Activated CD4-positive, alpha-beta T cell treated with anti-CD3 and anti-CD28 coated beads, Interleukin-2, Interleukin-6, amounts not matched to agents 100 ng/mL and 50 ng/mL, durations not matched to agents 16 hours and 8 hours (primary cell): Measurements from ENCODE around the gene GCC2.
"Not testable (repeated sequence)": the region's sequence is repeated elsewhere in the genome, so short reads cannot be mapped to it uniquely, and the experiment has no call there.

Source experiments
- DNase-seq: peaks from one replicate; pipeline ENCODE4 v3.0.0-alpha.2; 2020

GCC2 gene

DNA sequence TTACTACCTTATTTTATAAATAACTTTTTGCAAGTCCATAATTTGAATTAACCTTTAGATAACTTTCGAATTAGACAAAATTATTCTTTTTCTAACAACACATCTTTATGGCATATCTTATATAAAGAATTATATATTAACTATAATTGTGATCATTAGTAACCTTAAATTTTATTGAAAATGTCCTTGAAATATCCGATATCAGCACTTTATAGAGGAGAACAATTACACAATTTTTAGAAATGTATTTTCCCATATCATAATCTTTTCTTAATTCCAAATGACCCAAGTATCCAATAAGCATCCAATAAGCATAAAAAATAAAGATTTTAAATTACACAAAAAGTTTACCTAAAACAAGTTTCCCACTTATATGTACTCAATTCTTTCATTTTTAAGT lies 7.3 kb upstream of the GCC2 start:
- no peak for DNase-seq

DNA sequence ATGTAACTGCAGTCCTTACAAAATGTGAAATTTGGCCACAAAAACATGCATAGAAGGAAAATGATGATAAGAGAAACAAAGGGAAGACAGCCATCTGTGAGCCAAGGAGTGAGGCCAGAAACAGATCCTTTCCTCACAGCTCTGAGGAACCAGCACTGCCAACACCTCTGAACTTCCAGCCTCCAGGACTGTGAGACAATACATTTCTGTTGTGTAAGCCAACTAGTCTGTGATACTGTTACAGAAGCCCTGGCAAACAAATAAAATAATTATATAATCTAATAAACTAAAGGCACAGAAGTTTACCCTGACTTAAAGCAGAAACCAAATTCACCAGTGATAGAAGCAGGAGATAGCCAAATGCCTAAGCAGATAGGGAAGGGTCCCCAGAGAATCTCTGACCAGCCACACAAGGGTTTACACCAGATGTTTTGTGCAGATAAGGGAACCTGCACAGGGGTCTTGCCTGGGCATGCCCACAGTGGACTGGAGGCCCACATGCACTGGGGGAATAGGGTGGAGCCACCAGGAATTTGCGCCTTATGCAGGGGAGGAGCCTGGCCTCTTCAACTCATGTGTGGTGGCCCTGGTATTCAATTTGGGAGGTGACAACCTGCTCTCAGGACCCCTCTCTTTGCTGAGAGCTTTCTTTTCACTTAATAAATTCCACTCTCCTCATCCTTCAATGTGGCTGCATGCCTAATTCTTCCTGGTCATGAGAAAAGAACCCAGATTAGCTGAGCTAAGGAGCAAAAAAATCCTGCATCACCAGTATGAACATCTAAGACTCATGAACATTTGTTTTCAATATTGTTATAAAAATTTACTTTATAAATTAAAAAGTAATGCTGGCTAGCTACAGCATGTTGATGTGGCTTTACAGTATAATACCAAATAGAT lies 3.8 kb upstream of the GCC2 start:
- DNase-seq: no peak

DNA sequence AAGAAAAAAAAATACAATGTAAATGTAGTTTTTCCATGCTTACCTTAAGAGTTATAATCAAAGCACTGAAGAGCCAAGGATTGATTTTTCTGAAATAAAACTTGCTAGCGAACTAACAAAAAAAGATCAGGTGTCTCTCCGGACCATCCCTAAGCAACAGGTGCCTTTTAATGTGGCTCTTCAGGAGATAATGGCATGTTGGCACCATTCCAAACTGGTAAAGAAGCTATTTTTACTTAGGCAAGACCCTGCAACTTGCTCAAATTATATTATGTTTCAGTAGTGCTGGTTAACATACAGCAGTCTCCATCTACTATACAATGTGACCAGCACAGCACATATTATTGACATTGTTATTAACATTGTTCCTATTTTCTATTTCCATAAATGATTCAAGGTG lies 2.3 kb upstream of the GCC2 start:
- DNase-seq: no peak

DNA sequence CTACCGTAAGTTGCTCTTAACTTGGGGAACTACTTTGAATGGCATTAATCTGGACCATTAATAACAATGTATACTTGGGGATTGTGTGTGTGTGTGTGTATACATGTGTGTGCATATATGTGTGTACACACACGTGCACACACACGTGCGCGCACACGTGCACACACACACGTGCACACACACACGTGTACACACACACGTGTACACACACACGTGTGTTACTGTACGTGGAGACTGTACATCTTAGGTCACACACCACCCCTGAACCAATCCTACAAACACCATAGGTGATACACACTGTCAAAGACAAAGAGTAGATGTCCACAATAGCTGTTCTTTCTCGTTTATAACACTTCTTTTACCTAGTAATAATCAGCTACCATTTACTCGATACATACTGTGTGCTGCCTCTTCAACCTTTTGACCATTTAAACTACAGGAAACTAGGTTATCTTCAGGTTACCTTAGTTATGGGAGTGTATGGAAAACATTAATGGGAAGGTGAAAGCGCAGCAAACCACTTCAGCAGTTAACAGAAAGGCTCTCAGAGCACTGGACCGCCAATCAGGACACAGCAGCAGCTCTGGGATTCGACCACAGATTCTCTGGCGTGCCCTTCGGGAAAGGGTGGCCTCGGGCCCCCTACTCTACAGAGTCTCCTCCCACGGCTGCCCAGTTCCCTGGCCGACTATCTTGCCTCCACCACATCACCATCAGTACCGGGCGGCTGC lies 894 bp upstream of the GCC2 start:
- DNase-seq: no peak

DNA sequence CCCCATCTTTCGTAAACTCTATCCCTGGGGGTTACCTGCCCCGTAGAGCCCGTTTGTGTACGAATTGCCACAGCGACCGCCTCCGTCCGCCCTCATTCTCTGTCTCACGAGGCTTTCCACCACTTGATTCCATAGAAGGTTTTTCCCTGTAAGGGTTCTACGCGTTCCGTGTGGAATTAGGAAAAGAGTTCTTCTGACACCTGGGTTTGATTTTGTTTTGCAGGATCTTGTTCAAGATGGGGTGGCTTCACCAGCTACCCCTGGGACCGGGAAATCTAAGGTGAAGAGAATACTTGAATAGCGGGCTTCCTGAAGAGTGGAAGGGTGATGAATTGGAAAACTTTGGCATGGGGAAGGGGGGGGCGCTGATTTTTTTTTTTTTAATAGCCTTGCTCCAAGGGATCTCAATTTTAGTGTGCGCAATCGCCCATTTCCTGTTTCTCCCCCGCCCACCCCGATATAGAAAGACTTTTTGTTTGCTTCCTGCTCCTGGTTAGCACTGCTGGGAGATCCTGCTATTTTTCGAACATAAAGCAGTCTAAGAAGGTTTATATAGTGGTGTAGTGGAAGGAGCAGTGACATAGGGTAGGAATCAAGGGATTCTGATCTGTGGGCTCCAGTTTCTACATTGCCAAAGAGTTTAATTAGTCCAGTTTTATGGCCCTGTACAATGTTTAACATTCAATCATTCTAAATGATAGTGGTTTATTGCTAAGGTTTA lies 564 bp downstream of the GCC2 start:
- peak; percentile 33 for DNase-seq

DNA sequence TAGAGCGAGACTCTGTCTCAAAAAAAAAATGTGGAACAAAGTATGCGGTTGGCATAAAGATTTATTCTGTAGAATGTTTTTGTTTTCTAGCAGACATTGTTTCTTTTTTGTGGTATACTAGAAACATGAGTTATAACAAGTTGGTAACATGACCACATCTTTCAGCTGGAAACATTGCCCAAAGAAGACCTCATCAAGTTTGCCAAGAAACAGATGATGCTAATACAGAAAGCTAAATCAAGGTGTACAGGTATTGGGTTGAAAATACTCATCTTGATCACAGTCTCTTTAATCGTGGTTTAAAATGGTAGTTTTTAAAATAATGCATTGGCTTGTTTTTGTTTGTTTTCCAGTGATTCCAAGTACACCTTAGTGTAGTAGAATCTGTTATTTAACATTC lies 1.9 kb downstream of the GCC2 start:
- no peak for DNase-seq

DNA sequence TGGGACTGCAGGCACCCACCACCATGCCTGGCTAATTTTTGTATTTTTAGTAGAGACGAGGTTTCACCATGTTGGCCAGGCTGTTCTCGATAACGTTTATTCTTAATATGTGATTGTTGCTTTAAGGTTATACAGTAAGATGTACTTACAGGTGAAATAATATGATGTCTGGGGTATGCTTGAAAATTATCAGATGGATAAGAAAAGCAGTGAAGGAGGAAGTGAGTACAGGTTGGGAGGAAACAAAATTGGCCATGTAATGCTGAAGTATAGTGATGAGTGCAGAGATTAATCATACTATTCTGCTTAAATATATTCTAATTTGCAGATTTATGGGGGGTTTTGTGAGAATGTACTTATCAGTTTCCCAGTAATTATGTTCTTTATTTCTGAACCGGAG lies 3.0 kb downstream of the GCC2 start:
- DNase-seq: no peak

DNA sequence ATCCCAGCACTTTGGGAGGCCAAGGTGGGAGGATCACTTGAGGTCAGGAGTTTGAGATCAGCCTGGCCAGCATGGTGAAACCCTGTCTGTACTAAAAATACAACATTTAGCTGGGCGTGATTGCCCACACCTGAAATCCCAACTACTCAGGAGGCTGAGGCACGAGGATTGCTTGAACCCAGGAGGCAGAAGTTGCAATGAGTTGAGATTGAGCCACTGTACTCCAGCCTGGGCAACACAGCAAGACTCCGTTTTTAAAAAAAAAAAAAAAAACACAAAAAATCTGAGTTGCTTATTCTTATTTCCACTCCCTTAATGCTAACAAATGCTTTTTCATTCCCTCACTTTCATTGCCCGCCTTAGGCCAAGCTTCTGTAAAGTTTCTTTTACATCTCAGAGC lies 4.5 kb downstream of the GCC2 start:
- not testable (repeated sequence) for DNase-seq

DNA sequence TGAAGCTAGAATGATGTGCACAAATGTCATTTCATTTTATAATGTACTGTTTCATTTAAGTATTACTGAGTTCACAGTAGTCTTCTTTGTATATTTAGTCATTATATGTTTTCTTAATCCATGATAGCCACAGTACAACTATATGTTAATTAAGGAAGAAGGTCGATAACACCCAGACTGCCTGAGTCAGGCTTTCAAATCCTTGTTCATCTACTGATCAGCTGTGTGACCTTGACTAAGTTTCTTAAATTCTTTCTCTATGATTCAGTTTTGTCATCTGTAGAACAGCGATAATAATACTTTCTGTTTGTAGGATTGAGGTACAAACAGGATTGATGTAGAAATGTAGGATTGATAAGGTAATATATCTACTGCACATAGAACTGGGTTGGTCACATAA lies 5.4 kb downstream of the GCC2 start:
- no peak for DNase-seq

DNA sequence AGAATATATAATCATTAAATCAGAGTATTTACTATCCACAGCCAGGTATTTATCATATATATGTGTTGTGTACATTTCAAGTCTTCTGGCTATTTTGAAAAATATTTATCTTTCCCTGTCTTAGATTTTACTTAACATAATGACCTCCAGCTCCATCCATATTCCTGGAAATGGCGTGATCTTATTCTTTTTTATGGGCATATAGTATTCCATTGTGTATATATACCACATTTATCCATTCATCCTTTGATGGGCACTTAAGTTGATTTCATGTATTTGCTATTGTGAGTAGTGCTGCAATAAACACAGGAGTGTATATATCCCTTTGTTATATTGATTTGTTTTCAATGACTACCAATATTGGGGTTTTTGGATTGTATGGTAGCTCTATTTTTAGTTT lies 6.6 kb downstream of the GCC2 start:
- DNase-seq: no peak

DNA sequence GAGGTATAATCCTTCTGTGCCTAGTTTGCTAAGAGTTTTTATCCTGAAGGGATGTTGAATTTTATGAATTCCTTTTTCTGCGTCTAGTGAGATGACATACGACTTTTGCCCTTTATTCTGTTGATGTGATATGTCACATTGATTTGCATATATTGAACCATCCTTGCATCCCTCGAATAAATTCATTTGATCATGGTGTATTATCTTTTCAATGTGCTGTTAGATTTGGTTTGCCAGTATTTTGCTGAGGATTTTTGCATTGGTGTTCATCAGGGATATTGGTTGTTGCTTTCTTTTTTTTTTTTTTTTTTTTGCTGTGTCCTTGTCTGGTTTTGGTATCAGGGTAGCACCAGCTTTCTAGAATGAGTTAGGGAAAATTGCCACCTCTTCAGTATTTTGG lies 9.1 kb downstream of the GCC2 start:
- no peak for DNase-seq

DNA sequence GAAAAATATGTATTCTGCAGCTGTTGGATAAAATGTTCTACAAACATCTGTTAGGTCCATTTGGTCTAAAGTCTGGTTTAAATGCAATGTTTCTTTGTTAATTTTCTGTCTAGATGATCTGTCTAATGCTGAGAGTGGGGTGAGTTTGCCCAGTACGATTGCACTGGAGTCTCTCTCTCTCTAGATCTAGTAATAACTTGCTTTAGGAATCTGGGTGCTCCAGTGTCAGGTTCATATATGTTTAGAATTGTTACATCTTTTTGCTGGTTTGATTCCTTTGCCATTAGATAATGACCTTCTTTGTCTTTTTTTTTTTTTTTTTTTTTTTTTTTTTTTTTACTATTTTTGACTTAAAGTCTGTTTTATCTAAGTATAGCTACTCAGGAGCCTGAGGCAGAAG lies 10.4 kb downstream of the GCC2 start:
- no peak for DNase-seq

DNA sequence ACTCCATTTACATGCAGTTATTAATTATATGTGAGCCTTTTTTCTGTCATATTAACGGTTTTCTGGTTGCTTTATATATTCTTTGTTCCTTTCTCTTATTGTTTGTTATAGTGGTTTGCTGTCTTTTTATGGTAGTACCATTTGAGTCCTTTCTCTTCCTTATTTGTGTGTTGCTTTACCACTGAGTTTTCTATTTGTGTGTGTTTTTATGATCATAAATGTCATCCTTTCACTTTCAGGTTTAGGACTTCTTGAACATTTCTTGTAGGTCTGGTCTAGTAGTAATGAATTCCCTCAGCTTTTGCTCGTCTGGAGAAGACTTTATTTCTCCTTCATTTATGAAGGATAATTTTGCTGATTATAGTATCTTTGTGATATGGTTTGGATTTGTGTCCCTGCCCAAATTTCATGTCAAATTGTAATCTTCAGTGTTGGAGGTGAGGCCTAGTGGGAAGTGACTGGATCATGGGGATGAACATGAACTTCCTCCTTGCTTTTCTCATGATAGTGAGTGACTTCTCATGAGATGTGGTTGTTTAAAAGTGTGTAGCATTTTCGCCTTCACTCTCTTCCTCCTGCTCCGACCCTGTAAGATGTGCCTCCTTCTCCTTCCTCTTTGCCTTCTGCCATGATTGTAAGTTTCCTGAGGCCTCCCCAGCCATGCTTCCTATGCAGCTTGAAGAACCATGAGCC lies 11.5 kb downstream of the GCC2 start:
- DNase-seq: peak; percentile 19

DNA sequence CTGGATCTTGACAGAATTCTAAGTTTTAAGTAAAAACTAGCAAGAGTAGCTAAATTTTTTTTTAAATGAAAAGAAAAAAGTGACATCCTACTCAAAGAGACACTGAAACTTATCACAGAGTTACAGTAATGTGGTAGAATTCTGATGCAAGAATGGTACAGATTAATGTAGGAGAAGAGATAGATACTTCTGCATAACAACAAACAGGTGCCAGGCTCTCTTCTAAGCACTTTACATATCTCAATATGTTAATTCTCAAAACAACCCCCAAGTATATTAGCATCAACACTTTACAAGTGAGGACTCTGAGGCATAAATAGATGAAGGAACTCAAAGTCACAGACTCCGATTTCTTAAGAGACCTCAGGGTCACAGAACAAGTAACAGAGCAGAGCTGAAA lies 28.1 kb downstream of the GCC2 start:
- DNase-seq: no peak

DNA sequence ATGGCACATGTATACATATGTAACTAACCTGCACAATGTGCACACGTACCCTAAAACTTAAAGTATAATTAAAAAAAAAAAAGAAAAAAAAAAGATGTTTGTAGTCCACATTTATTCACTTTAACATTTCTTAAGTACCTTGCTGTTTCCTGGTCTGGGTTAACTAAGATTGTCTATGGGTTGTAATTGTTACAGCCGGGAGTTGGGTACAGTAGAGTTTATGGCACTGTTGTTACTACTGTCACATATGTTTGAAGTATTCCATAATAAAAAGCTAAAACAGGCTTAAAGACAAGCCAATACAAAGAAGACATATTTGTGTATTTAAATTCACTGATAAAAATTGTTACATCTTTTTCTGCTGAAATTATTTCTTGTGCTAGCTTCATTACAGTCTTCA lies 36.2 kb downstream of the GCC2 start:
- no peak for DNase-seq

DNA sequence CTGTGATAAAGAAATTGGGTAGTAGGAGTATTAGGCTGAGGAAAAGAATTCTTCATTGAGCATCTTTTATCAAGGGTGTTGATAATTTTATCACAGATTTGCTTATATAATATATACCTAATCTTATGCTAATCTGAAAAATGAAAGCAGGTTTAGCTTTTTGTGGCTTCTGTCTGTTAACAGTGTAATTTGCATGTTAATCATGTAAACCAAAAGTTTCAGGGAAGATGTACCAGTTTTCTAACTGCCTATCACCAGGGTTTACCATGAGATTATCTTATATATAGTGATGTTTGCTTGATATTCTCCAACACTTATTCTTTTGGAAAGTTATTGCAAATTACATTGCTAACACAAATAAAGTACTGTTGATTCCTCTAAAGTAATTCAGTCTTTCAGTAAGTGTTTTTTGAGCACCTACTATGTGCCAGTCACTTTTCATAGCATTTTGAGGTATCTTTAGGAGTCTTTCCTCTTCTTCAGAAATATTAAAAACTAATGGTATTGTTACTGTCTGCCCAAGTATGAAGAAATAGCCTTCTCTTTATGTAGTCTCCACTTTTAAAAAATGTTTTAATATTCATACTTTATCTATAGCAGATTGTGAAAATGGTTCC lies 41.6 kb downstream of the GCC2 start:
- DNase-seq: no peak

DNA sequence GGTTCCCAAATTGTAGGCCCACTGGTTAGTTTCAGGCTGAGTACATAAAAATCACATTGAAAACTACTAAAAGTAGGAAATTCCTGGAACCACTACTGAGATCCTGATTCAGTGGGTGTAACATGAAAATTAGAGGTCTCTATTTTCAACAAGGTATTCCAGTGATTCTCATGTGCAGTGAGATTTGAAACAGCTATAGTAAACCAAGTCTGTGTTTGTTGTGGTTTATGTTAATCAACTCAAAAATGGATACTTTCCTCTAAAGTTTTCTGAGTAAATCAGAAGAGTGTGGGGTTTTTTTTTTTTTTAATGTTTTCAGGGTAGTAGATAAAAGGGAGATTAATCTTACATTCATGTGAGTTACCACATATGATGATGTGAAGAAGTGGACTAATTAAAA lies 42.8 kb downstream of the GCC2 start:
- no peak for DNase-seq

DNA sequence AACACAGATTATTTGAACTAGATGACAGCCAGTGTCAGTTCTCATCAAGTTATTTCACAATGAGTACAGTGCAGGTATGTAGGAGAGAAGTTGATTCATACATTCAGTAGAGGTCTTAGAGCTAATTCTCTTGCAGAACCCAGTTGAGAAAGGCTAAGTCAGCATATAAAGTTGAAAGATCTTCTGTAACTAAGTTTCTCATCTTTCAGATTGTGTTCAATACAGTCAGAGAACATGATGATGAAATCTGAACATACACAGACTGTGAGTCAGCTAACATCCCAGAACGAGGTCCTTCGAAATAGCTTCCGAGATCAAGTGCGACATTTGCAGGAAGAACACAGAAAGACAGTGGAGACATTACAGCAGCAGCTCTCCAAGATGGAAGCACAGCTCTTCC lies 43.4 kb downstream of the GCC2 start:
- DNase-seq: peak; percentile 7

DNA sequence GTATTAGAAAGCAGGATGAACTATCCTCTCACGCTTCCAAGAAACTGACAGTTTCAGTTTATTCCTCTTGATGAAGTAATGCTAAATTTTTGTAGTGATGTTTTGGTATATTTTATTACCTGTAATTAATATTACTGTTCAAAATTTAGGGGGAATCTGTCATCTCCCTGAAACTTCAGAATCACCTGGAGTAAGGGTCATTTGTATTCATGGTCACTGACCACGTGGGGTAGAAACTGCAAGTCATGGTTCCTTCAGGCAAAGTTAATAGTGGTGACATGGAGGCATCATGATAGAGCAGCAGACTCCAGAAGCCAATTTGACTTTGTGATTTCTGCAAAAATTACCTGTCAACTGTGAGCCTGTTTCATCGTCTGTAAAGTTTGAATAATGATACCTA lies 47.2 kb downstream of the GCC2 start:
- not testable (repeated sequence) for DNase-seq

DNA sequence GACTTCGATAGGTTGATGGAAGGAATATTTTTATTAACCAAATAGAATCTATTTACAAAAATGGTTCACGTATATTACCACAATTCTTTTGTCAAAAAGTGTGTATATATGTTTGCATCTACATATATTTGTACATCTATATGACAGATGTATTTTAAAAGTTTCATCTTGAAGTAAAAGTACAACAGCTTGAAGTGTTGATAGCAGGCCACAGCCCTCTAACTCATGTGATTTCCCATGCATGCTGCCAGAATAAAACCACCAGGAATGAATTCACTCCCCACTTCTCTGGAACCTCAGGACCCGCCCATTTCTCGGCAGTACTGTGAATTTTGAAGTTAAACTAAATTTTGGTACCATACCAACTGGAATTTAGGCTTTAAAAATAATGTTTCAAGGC lies 58.6 kb downstream of the GCC2 start:
- not testable (repeated sequence) for DNase-seq

DNA sequence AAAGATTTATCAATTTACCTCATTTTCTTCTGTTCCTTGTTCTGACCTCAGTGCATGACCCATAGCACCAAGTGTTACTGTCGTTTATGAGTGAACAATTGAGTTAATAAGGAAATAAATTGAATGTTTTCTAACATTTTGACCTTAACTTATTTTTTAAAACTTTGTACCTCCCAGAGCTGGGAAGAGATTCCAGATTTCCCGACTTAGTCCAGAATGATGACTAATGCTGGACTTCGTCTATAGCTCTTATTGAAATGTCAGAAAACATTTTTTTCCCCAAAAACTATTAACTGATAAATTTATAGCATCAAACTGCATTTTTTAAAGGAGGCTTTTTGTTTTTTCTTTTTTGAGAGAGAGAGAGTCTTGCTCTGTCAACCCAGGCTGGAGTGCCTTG lies 63.4 kb downstream of the GCC2 start:
- DNase-seq: not testable (repeated sequence)

DNA sequence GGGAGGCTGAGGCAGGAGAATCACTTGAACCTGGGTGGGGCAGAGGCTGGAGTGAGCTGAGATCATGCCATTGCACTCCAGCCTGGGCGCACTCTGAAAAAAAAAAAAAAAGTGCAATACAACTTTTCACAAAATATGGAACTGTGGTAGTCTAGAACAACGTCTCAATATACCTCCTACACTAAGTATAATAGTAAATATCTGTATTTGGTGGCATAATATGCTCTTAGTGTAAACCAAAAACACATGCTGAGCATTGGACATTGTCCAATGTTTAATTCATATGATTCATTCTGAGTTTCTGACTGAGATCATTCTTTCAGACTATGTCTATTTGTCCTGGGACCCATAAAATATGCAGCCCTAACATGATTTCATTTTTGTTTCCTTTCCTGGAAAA lies 65.5 kb downstream of the GCC2 start:
- DNase-seq: not testable (repeated sequence)

DNA sequence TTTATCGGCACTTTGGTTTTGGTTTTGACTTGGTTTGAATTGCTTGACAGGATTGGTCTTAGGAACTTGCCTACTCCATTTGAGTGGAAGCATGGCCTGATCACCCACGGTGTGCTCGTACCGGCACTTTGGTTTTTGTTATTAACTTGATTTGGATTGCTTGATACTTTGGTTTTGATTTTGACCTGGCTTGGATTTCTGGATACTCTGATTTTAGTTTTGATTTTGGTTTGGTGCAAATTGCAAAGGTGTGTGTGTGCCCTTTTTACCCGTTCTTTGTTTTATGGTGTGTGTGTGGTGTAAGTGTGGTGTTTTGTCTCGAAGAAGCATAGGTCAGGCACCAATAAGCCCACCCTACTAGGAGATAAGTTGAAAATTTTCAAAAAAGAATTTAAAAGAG lies 75.7 kb downstream of the GCC2 start:
- DNase-seq: not testable (repeated sequence)
